PC-3 (cell line): ENCODE results near the gene CHRNA3. TPM values are rescaled to one million over a fixed set of nuclear protein-coding genes. Genes with fewer than 3 reads are reported as not detected.

Experiments used
- ATAC-seq: fragments of 200-7000 bp; cut with Tn5 transposase; 2 replicates; pipeline ENCODE4 v1.9.1; 2020; ENCODE audit warnings: mild to moderate bottlenecking, moderate library complexity
- BruUV-seq: library from RNA; stranded (reverse); fragments of 400-500 nt; replicated peaks from 2 replicates; lab custom pipeline; 2021; lab: Mats Ljungman, UMichigan
- CTCF ChIA-PET: fragments of 300-600 bp; sonication (Branson Sonifier 250); formaldehyde crosslinking; loops from one replicate; lab custom pipeline; 2022; ENCODE audit warnings: antibody characterized with exemption; lab: Charles Lee
- POLR2A ChIA-PET: fragments of 300-600 bp; sonication (Branson Sonifier 250); formaldehyde crosslinking; loops from one replicate; lab custom pipeline; 2022; ENCODE audit warnings: antibody characterized with exemption; ENCODE audit not compliant: unreplicated experiment; lab: Charles Lee
- DNase-seq: peaks from one replicate; pipeline ENCODE4 v3.0.0-alpha.2; 2015
- H2AFZ ChIP-seq: fragments of 300-600 bp; sonication (generic); 2 replicates; pipeline ENCODE4 v1.6.0; 2016; ENCODE audit warnings: antibody characterized with exemption, low read length
- H3F3A ChIP-seq: fragments of 300-600 bp; sonication (generic); one replicate; pipeline ENCODE4 v1.6.0; 2017; ENCODE audit warnings: antibody characterized with exemption, low read length, control low read depth, mild to moderate bottlenecking; ENCODE audit not compliant: unreplicated experiment
- H3K27ac ChIP-seq: fragments of 300-600 bp; sonication (generic); 2 replicates; pipeline ENCODE4 v1.5.1; 2016; ENCODE audit warnings: mild to moderate bottlenecking, low read length
- H3K27me3 ChIP-seq: fragments of 300-600 bp; sonication (generic); 2 replicates; pipeline ENCODE4 v1.6.1; 2016; ENCODE audit warnings: low read length, mixed read lengths
- H3K36me3 ChIP-seq: fragments of 300-600 bp; sonication (generic); 2 replicates; pipeline ENCODE4 v1.6.1; 2016; ENCODE audit warnings: low read depth, mixed run types, low read length, mixed read lengths
- H3K4me1 ChIP-seq: fragments of 300-600 bp; sonication (generic); 2 replicates; pipeline ENCODE4 v1.5.1; 2016; ENCODE audit warnings: low read length; ENCODE audit not compliant: insufficient read depth
- H3K4me2 ChIP-seq: fragments of 300-600 bp; sonication (generic); 2 replicates; pipeline ENCODE4 v1.6.0; 2016; ENCODE audit warnings: low read length
- H3K4me3 ChIP-seq: fragments of 300-600 bp; sonication (generic); 2 replicates; pipeline ENCODE4 v1.5.1; 2016; ENCODE audit warnings: mild to moderate bottlenecking, low read length, mixed read lengths
- H3K79me2 ChIP-seq: fragments of 300-600 bp; sonication (generic); 2 replicates; pipeline ENCODE4 v1.6.1; 2017; ENCODE audit warnings: low read length, mixed read lengths
- H3K9ac ChIP-seq: fragments of 300-600 bp; sonication (generic); 2 replicates; pipeline ENCODE4 v1.6.0; 2016; ENCODE audit warnings: mild to moderate bottlenecking, low read length
- H3K9me2 ChIP-seq: fragments of 300-600 bp; sonication (generic); replicated peaks from 2 replicates; pipeline ENCODE4 v1.6.1; 2016; ENCODE audit warnings: mixed run types, low read length, mixed read lengths
- H3K9me3 ChIP-seq: fragments of 300-600 bp; sonication (generic); 2 replicates; pipeline ENCODE4 v1.6.1; 2016; ENCODE audit warnings: low read length, mixed read lengths
- H4K20me1 ChIP-seq: fragments of 300-600 bp; sonication (generic); 2 replicates; pipeline ENCODE4 v1.6.1; 2016; ENCODE audit warnings: low read length, mixed read lengths
- EZH2 ChIP-seq: fragments of 300-600 bp; sonication (generic); IDR thresholded peaks from one replicate; pipeline ENCODE4 v1.6.1; 2017; ENCODE audit warnings: antibody characterized with exemption, mild to moderate bottlenecking, low read length; ENCODE audit not compliant: unreplicated experiment
- EZH2phosphoT487 ChIP-seq: fragments of 300-600 bp; sonication (generic); IDR thresholded peaks from 2 replicates; pipeline ENCODE4 v1.6.1; 2018; ENCODE audit warnings: mild to moderate bottlenecking, antibody characterized with exemption, low read length, borderline replicate concordance
- intact Hi-C: fragments of 100-400 bp; cut with micrococcal nuclease; formaldehyde crosslinking; loops from 2 replicates; pipeline ENCODE4 v1.9.0; 2023
- total RNA-seq: library from RNA; depleted of rRNA; stranded (reverse); fragments of >200 nt; gene quantifications from 2 replicates; pipeline ENCODE4 v1.2.3, GENCODE V29; 2014
- TF ChIP-seq, protein P1 (sequence below): fragments of 300-600 bp; sonication (generic); conservative IDR thresholded peaks from 2 replicates; pipeline ENCODE4 v1.5.1; 2017; ENCODE audit warnings: antibody characterized with exemption, low read depth, mild to moderate bottlenecking, low read length

The CHRNA3 gene
- total RNA-seq, 1 experiment from 2014 or later, result not detected

DNA sequence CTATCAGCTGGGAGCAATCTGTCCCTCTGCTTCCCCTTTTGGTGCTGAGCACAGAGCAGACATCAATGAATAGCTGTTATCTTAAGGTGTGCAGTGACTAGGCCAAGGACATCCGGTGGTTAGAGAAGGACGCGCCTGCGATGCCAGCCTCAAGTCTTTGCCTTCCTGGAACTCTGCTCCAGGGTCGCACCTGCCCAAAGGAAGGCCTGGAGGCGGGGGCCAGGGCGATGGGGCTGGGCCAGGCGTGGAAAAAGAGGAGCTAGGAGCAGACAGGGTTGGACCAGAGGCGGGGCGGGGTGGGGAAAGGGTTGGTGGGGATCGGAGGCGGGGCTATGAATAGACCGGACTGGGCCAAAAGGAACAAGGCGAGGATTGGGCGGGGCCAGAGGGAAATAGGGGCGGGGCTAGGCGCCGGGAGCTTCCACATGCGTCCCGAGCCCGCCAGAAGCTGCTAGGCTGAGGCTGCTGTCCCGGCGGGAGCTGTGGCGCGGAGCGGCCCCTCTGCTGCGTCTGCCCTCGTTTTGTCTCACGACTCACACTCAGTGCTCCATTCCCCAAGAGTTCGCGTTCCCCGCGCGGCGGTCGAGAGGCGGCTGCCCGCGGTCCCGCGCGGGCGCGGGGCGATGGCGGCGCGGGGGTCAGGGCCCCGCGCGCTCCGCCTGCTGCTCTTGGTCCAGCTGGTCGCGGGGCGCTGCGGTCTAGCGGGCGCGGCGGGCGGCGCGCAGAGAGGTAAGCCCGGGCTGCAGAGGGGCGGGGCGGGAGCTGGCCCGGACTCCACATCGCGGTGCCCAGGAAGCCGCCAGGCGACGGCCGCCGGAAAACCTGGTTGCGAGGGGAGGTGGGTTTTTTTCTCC is 55.5 kb downstream of the CHRNA3 start, which contains the start of gene CHRNA5:
Gene CHRNA5, plus strand, starts transcription at position 424 of the 854 bp plus-strand sequence. Its CDS starts 200 bp downstream, at position 624.
- H3K4me1 ChIP-seq, result peaks cover 4% of the 10 kb centered on the region
- H3K9ac ChIP-seq, result peak within 1 kb of the TSS; percentile 45
- TF ChIP-seq EZH2phosphoT487, result no peak
- no peak for TF ChIP-seq EZH2
- TF ChIP-seq, protein P1, sequence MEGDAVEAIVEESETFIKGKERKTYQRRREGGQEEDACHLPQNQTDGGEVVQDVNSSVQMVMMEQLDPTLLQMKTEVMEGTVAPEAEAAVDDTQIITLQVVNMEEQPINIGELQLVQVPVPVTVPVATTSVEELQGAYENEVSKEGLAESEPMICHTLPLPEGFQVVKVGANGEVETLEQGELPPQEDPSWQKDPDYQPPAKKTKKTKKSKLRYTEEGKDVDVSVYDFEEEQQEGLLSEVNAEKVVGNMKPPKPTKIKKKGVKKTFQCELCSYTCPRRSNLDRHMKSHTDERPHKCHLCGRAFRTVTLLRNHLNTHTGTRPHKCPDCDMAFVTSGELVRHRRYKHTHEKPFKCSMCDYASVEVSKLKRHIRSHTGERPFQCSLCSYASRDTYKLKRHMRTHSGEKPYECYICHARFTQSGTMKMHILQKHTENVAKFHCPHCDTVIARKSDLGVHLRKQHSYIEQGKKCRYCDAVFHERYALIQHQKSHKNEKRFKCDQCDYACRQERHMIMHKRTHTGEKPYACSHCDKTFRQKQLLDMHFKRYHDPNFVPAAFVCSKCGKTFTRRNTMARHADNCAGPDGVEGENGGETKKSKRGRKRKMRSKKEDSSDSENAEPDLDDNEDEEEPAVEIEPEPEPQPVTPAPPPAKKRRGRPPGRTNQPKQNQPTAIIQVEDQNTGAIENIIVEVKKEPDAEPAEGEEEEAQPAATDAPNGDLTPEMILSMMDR, result no peak
- intact Hi-C loops, result loop anchor here (2.0 kb wide), 1 partner anchor 19 kb away; no protein-coding TSS in a partner anchor
- POLR2A ChIA-PET, result interaction anchor here (0.5 to 1.2 kb wide), 8 partner anchors 9 to 530 kb away, joined by 3 to 24 read pairs (median 4); partner anchors contain the start of genes HYKK, PSMA4 and SKIC8
- H3K9me3 ChIP-seq, result no peaks in the 10 kb centered on the region
- BruUV-seq, result no TSS peak
- H2AFZ ChIP-seq, result peak within 1 kb of the TSS; percentile 89
- H3K79me2 ChIP-seq, result peaks cover 28% of the 10 kb centered on the region
- H3K36me3 ChIP-seq, result no peaks in the 10 kb centered on the region
- ATAC-seq (peak; percentile 81), DNase-seq (peak; percentile 88)
- H3K4me2 ChIP-seq, result peak within 1 kb of the TSS; percentile 84
- no peaks in the 10 kb centered on the region for H3K9me2 ChIP-seq
- H3K27me3 ChIP-seq, result no peaks in the 10 kb centered on the region
- CTCF ChIA-PET, result interaction anchor here (0.6 kb wide), 2 partner anchors 56 to 300 kb away, joined by 3 to 5 read pairs; no protein-coding TSS in a partner anchor
- H3F3A ChIP-seq, result peaks cover 6% of the 10 kb centered on the region
- no peaks in the 10 kb centered on the region for H4K20me1 ChIP-seq
- H3K4me3 ChIP-seq, result peak within 1 kb of the TSS; percentile 77
- 0 out of 2 replicates have a peak within 1 kb of the TSS, but pooled peaks have one; percentile 26 for H3K27ac ChIP-seq

DNA sequence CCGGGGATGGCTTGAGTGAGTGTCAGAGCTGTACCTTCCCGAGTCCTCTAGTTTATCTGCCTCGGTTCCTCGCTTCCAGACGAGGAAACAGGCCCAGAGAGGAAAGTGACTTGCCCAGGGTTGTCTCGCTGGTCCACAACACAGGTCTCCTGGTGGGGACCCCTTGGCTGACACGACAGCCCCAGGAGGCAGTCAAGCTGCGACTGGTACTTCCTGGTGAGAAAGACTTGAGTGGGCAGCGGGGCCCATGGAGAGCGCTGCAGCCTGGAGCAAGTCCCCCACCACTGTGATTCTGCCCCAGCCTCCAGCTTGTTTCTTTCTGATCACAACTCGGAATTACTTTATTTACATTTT is 56.1 kb downstream of the CHRNA3 start:
- BruUV-seq, result no TSS peak
- intact Hi-C loops, result loop anchor here (2.0 kb wide), 1 partner anchor 18 kb away; no protein-coding TSS in a partner anchor
- TF ChIP-seq EZH2phosphoT487 (no peak), EZH2 (no peak)
- TF ChIP-seq, protein P1, result no peak

More for the DNA sequence above, 56.1 kb downstream of the CHRNA3 start:
- ChIA-PET POLR2A (interaction anchor here (0.5 to 0.6 kb wide), 3 partner anchors 9 to 529 kb away, joined by 4 to 24 read pairs (median 15); no protein-coding TSS in a partner anchor), CTCF (interaction anchor here (0.6 kb wide), 1 partner anchor 56 kb away, joined by 5 read pairs; no protein-coding TSS in a partner anchor)
- no peak overlapping the region for H3K9ac ChIP-seq
- no peaks in the 10 kb centered on the region for H3K9me3 ChIP-seq
- H3F3A ChIP-seq, result peaks cover 6% of the 10 kb centered on the region
- H4K20me1 ChIP-seq, result no peaks in the 10 kb centered on the region
- H3K27ac ChIP-seq, result no peak overlapping the region
- no peaks in the 10 kb centered on the region for H3K36me3 ChIP-seq
- peak overlapping the region; percentile 77 for H3K4me3 ChIP-seq
- peak overlapping the region; percentile 89 for H2AFZ ChIP-seq
- peaks cover 4% of the 10 kb centered on the region for H3K4me1 ChIP-seq
- peak overlapping the region; percentile 84 for H3K4me2 ChIP-seq
- no peaks in the 10 kb centered on the region for H3K27me3 ChIP-seq
- H3K9me2 ChIP-seq, result no peaks in the 10 kb centered on the region
- no peak for DNase-seq
- no peak for ATAC-seq
- H3K79me2 ChIP-seq, result peaks cover 24% of the 10 kb centered on the region
